Left lung (tissue), 10 donors: Measurements from ENCODE around the gene PSG4. TPM values are rescaled to one million over a fixed set of nuclear protein-coding genes. Genes with fewer than 3 reads are reported as not detected.
"Not testable (repeated sequence)": the region's sequence is repeated elsewhere in the genome, so short reads cannot be mapped to it uniquely, and the experiment has no call there.

ENCODE experiments used
- ATAC-seq: fragments of 200-7000 bp; cut with Tn5 transposase; one replicate; pipeline ENCODE4 v1.9.1; 2020; ENCODE audit warnings: moderate library complexity
- DNase-seq, 4 donors: peaks; one replicate each; pipeline ENCODE4 v3.0.0-alpha.2; 2013 to 2020
- H3K27ac ChIP-seq, 2 donors: fragments of 200-600 bp; sonication (generic) in 1 of 2; one replicate each; pipeline versions ENCODE4 v1.5.0 to v1.8.0; 2020 to 2021
- H3K27me3 ChIP-seq, 2 donors: fragments of 200-600 bp; sonication (generic) in 1 of 2; one replicate each; pipeline versions ENCODE4 v1.5.0 to v1.8.0; 2020 to 2021
- H3K36me3 ChIP-seq, 2 donors: fragments of 200-600 bp; sonication (generic) in 1 of 2; one replicate each; pipeline versions ENCODE4 v1.5.0 to v1.8.0; 2020 to 2021
- H3K4me1 ChIP-seq, 2 donors: fragments of 200-600 bp; one replicate each; pipeline ENCODE4 v1.8.0; 2021
- H3K4me3 ChIP-seq, 2 donors: fragments of 200-600 bp; sonication (generic) in 1 of 2; one replicate each; pipeline versions ENCODE4 v1.5.0 to v1.8.0; 2020 to 2021; ENCODE audit warnings: mild to moderate bottlenecking in 1 of 2
- H3K9me3 ChIP-seq, 2 donors: fragments of 200-600 bp; sonication (generic) in 1 of 2; one replicate each; pipeline versions ENCODE4 v1.5.0 to v1.8.0; 2020 to 2021
- intact Hi-C, 2 donors: fragments of 100-400 bp; cut with DNase I; formaldehyde crosslinking; loops; one replicate each; pipeline versions ENCODE4 v1.11.2 to v1.14.2; 2022
- polyA plus RNA-seq, 6 donors: library from polyadenylated mRNA; unstranded; fragments of 120-200 nt; gene quantifications; one replicate each; pipeline ENCODE4 v1.2.1, GENCODE V29; 2013; ENCODE audit not compliant: insufficient read length in 6 of 6
- total RNA-seq, 2 donors: library from RNA; stranded (reverse); fragmentation: NEBNext Ultra II Directional; extraction: Animal tissue kit (Norgen Biotek cat#: 25700); gene quantifications; one replicate each; pipeline ENCODE4 v1.2.1, GENCODE V29; 2021
- TF ChIP-seq, protein P1 (sequence below), 2 donors: fragments of 200-600 bp; sonication (generic) in 1 of 2; IDR thresholded peaks; one replicate each; pipeline versions ENCODE4 v1.5.0 to v1.8.0; 2021; ENCODE audit warnings: antibody characterized with exemption in 2 of 2
- donor health status: DM: no; HTN: yes; CAD: no.
- donor health status: DM: no; HTN: no; CAD: no.

The PSG4 gene
- total and polyA plus RNA-seq, 8 donors, result 0.67 TPM; not detected in 7

DNA sequence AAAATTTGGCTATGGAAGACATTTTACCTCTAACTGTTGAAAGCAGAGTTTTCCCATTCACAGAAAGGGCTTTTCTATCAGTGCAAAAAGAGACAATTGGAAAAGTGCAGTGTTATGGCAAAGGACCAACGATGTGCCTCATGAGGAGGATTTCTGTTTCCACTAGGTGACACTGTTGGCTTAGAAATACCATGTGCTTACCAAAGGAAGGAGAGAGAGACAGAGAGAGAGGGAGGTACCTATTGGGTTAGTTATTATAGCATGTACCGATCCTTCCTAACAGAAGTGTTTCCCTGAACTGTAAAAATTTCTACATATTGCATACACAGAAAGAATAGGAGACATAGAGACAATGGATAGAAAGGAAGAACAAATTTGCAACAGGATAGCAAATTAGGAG is 23.9 kb upstream of the PSG4 start:
- no peak overlapping the region for H3K4me3 ChIP-seq
- no peaks in the 10 kb centered on the region for H3K27me3 ChIP-seq
- H3K36me3 ChIP-seq, result no peaks in the 10 kb centered on the region
- ATAC-seq (no peak), DNase-seq (no peak)
- no peaks in the 10 kb centered on the region for H3K4me1 ChIP-seq
- TF ChIP-seq, protein P1, sequence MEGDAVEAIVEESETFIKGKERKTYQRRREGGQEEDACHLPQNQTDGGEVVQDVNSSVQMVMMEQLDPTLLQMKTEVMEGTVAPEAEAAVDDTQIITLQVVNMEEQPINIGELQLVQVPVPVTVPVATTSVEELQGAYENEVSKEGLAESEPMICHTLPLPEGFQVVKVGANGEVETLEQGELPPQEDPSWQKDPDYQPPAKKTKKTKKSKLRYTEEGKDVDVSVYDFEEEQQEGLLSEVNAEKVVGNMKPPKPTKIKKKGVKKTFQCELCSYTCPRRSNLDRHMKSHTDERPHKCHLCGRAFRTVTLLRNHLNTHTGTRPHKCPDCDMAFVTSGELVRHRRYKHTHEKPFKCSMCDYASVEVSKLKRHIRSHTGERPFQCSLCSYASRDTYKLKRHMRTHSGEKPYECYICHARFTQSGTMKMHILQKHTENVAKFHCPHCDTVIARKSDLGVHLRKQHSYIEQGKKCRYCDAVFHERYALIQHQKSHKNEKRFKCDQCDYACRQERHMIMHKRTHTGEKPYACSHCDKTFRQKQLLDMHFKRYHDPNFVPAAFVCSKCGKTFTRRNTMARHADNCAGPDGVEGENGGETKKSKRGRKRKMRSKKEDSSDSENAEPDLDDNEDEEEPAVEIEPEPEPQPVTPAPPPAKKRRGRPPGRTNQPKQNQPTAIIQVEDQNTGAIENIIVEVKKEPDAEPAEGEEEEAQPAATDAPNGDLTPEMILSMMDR (IDR thresholded peaks at IDR 0.05), result no peak
- intact Hi-C loops, result no loop called here
- H3K9me3 ChIP-seq, result peaks cover 0 to 67% of the 10 kb centered on the region in 2 donors
- no peak overlapping the region for H3K27ac ChIP-seq

DNA sequence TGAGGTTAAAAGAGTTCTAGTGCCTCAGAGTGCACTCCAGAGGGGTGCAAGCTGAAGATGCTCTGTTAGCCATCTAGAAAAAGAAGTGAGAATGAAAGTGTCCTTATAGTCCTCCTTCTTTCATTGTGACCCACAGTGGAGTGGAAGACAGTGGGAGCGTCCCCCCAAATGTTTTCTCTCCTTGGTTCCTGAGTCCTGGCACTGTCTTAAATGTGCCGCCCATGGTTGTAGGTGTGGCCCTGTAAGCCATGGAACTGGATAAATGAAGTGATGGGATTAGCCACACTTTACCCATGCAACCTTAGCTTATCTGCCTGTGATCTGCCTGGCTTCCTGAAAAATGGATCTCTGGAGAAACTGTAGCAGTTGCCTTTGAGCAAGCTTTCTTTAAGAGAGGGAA is 23.3 kb upstream of the PSG4 start:
- H3K27me3 ChIP-seq, H3K36me3 ChIP-seq, DNase-seq, H3K4me1 ChIP-seq, intact Hi-C loops, H3K4me3 ChIP-seq, ATAC-seq, H3K27ac ChIP-seq: not testable (repeated sequence)
- H3K9me3 ChIP-seq, result peaks cover 0 to 67% of the 10 kb centered on the region in 2 donors

DNA sequence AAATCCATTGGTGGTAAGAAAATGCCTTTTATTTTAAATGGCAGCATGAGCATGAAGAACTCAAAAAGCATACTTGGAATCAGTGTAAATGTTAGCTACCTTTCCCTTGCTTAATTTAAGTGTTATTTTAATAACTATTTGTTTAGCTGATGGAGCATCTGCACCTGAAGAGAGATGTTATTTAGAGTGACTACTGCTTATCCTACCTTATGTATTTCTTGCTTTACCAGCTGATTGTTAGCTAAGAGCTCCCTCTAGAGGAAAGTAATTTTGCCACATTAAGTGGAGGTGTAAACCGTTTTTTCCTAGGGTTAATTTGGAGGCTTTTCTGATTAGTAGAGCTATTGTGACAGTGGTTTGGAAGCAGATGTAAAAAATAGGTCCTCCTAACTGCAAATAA is 21.5 kb upstream of the PSG4 start:
- H3K4me3 ChIP-seq, H3K36me3 ChIP-seq, H3K27me3 ChIP-seq, ATAC-seq, intact Hi-C loops, H3K4me1 ChIP-seq, DNase-seq, H3K27ac ChIP-seq: not testable (repeated sequence)
- peaks cover 0 to 64% of the 10 kb centered on the region in 2 donors for H3K9me3 ChIP-seq

DNA sequence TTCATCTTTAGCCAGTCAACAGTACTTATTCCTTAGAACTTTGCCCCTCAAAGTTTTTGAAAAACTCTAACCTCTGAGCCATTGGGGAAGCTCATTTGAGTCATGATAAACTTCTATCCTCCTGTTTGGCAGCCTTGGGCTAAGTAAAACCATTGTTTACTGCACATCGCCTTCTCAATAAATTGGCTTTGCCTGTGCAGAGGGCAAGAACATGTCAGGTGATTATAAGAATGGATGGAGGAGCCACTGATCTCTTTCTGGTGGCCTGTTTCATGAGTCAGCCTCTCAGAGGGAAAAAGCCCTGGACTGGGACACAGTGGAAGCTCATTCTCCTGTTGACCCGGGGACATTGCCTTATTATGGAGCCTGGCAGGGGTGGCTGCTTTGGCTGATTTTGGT is 19.4 kb upstream of the PSG4 start:
- no peak overlapping the region for H3K4me3 ChIP-seq
- no peak for DNase-seq
- no peaks in the 10 kb centered on the region for H3K4me1 ChIP-seq
- intact Hi-C loops, result no loop called here
- no peaks in the 10 kb centered on the region for H3K27me3 ChIP-seq
- TF ChIP-seq, protein P1 (IDR thresholded peaks at IDR 0.05), result no peak
- peaks cover 0 to 55% of the 10 kb centered on the region in 2 donors for H3K9me3 ChIP-seq
- ATAC-seq, result no peak
- no peaks in the 10 kb centered on the region for H3K36me3 ChIP-seq
- no peak overlapping the region for H3K27ac ChIP-seq

DNA sequence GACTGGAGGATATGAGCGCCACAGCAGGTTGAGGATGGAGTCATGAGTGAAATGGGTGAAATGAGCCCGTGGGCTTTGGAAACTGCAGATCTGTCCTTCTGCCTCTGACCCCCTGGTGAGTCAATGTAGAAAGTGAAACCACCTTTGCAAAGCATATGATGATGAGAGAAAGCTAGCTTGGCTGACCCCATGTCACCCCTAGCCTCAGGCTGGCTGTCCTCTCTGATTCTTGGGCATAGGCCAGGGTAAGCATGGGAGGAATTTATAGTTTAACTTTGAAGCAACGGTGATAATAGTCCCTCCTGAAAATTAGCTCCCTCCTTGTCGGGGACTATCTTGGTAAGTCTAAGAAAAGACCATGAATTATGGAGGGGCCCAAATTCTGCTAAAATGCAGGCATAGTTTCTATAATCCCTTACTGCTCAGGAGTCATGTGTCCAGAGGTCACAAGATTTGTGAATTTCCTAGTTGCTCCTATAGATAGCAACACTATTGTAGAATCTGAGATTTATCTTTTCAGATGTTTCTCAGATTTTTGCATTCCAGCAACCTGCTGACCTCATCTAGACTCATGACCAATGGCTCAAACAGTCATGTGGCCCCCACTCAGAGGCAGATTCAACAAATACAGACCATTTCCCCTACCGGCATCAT is 18.9 kb upstream of the PSG4 start:
- DNase-seq, ATAC-seq, H3K36me3 ChIP-seq, H3K27ac ChIP-seq, intact Hi-C loops, H3K4me3 ChIP-seq, H3K4me1 ChIP-seq, H3K27me3 ChIP-seq: not testable (repeated sequence)
- peaks cover 0 to 50% of the 10 kb centered on the region in 2 donors for H3K9me3 ChIP-seq

DNA sequence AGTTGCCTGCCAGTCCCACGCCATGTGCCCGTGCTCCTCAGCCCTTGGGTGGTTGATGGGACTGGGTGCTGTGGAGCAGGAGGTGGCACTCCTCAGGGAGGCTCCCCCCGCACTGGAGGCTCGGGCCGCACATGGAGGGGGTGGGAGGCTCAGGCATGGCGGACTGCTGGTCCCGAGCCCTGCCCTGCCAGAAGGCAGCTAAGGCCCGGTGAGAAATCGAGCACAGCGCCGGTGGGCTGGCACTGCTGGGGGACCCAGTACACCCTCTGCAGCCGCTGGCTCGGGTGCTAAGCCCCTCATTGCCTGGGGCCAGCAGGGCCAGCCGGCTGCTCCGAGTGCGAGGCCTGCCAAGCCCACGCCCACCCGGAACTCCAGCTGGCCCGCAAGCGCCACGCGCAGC is 16.5 kb upstream of the PSG4 start:
- H3K36me3 ChIP-seq, H3K27ac ChIP-seq, ATAC-seq, H3K27me3 ChIP-seq, H3K4me1 ChIP-seq, intact Hi-C loops, H3K4me3 ChIP-seq: not testable (repeated sequence)
- peaks cover 0 to 25% of the 10 kb centered on the region in 2 donors for H3K9me3 ChIP-seq
- peak in 1 of 4 donors; percentile 61 for DNase-seq

DNA sequence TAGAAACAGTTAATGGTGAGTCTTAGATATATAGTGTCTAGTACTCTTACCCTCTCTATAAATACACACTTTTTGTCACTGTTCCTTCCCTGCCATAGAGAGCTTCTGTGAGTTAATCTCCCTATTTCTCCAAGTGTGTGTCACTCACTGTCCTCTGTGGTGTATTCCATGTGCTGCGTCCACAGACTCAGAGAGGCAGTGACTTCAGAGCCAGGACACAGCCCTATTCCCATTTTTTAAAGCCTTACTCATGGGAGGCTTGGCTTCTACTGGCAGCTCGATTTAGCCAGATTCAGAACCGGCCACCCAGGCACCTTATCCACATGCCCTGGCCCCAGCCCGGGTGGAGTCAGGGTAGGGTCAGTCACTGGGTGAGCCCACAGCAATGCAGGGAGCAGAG is 13.7 kb upstream of the PSG4 start:
- intact Hi-C loops, H3K4me1 ChIP-seq, H3K36me3 ChIP-seq, H3K27ac ChIP-seq, DNase-seq, ATAC-seq, H3K4me3 ChIP-seq, H3K27me3 ChIP-seq: not testable (repeated sequence)
- H3K9me3 ChIP-seq, result peaks cover 0 to 11% of the 10 kb centered on the region in 2 donors

DNA sequence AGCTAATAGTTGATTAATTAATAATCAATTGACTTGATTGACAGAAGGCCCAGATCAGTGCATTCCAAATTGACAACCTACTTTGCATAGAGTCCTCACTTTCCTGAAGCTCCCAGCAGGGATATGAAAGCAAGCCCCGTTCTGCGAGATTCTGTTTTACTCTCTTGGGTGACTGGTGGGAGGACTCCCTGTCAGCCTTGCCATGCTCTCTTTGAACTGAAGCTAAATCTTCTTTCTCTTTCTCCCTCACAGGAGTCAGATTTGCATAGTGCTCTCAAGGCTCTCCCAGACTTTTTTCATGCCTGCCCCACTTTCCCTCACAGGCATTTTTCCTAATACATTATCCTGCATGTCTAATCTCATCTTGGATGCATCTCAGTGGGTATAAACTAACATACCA is 10.4 kb upstream of the PSG4 start:
- H3K36me3 ChIP-seq, H3K27ac ChIP-seq, H3K27me3 ChIP-seq, DNase-seq, H3K4me3 ChIP-seq, H3K9me3 ChIP-seq, ATAC-seq, intact Hi-C loops, H3K4me1 ChIP-seq: not testable (repeated sequence)
